T-helper 1 cell treated with Interleukin-12 subunit alpha and Interleukin-12 subunit beta and Interleukin-4 antibody, amounts not matched to agents 30 μg/mL and 1 μg/mL, for 36 hours (primary cell): ENCODE results near the gene TRIM38.
"Not testable (repeated sequence)": the region's sequence is repeated elsewhere in the genome, so short reads cannot be mapped to it uniquely, and the experiment has no call there.

ENCODE experiments used
- H3K27ac Mint-ChIP-seq: one replicate; pipeline ENCODE4 v1.8.0; 2021; ENCODE audit warnings: mild to moderate bottlenecking, mixed read lengths
- H3K27me3 Mint-ChIP-seq: one replicate; pipeline ENCODE4 v1.8.0; 2021; ENCODE audit warnings: low read depth, mixed read lengths
- H3K36me3 Mint-ChIP-seq: one replicate; pipeline ENCODE4 v1.8.0; 2021; ENCODE audit warnings: low read depth, mixed read lengths
- H3K4me1 Mint-ChIP-seq: one replicate; pipeline ENCODE4 v1.8.0; 2021; ENCODE audit warnings: low read depth, mixed read lengths
- H3K4me3 Mint-ChIP-seq: one replicate; pipeline ENCODE4 v1.8.0; 2021; ENCODE audit warnings: mild to moderate bottlenecking, moderate library complexity, mixed read lengths
- H3K9me3 Mint-ChIP-seq: one replicate; pipeline ENCODE4 v1.8.0; 2021; ENCODE audit warnings: mixed read lengths

The TRIM38 gene

DNA sequence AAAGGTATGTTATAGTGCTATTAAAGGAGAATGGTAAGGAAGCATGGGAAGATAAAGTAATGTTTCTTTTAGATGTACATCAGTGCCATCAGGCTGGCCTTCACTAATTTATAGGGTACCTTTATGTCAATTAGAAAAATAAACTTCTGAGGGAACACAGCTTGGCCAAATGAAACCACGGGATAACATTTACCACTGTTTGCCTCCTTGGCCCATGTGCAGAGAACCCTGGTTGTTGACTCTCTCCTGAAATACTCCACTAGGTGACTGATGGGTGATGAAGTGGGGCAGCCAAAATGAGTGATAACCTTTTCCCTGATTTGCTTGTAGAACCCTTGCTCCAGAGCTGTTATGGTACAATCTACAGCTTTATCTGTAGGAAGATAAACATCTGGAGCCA lies 9.5 kb downstream of the TRIM38 start:
- H3K9me3 Mint-ChIP-seq, result no peaks in the 10 kb centered on the region
- no peak overlapping the region for H3K4me3 Mint-ChIP-seq
- peaks cover 54% of the 10 kb centered on the region for H3K4me1 Mint-ChIP-seq
- H3K27ac Mint-ChIP-seq, result no peak overlapping the region
- H3K36me3 Mint-ChIP-seq, result peaks cover 74% of the 10 kb centered on the region
- no peaks in the 10 kb centered on the region for H3K27me3 Mint-ChIP-seq

DNA sequence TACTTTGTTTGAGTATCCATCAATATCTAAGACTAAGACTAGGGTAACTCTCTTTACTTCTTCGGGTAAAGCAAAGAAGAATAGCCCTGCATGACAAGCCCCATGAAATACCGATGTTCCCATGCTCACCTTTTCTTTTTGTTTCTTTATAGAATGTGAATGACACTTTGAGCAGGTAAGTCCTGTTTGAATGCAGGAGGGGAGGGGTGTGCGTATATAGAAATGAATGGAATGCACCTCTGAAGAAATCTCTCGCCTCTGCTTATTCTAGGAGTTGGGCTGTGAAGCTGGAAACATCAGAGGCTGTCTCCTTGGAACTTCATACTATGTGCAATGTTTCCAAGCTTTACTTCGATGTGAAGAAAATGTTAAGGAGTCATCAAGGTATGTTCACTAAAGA lies 10.3 kb downstream of the TRIM38 start:
- H3K4me1 Mint-ChIP-seq, result peaks cover 49% of the 10 kb centered on the region
- no peaks in the 10 kb centered on the region for H3K27me3 Mint-ChIP-seq
- no peak overlapping the region for H3K4me3 Mint-ChIP-seq
- no peak overlapping the region for H3K27ac Mint-ChIP-seq
- H3K36me3 Mint-ChIP-seq, result peaks cover 70% of the 10 kb centered on the region
- H3K9me3 Mint-ChIP-seq, result no peaks in the 10 kb centered on the region

DNA sequence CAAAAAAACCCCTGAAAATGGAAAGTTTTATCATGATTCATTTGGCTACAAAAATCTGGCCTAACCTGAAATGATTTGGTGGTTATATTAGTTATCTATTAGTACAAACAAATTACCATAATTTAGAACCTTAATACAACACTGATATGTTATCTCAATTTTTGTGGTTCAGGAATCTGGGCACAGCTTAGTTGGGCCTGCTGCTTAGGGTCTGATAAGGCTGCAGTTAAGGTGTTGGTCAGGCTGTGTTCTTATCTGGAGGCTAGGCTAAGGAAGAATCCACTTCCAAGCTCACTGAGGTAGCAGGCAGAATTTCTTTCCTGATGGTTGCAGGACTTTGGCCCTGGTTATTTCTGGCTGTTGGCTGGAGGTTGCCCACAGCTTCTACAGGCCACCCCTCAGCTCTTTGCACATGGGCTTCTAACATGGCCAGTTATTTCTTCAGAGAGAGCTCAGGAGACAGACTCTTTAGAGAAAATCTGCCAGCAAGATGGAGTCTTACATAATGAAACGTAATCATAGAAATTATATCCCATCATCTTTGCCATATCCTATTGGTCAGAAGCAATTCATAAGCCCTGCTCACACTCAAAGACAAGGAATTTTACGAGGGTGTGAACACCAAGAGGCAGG lies 11.4 kb downstream of the TRIM38 start:
- Mint-ChIP-seq H3K36me3 (peaks cover 59% of the 10 kb centered on the region), H3K27ac (no peak overlapping the region)

DNA sequence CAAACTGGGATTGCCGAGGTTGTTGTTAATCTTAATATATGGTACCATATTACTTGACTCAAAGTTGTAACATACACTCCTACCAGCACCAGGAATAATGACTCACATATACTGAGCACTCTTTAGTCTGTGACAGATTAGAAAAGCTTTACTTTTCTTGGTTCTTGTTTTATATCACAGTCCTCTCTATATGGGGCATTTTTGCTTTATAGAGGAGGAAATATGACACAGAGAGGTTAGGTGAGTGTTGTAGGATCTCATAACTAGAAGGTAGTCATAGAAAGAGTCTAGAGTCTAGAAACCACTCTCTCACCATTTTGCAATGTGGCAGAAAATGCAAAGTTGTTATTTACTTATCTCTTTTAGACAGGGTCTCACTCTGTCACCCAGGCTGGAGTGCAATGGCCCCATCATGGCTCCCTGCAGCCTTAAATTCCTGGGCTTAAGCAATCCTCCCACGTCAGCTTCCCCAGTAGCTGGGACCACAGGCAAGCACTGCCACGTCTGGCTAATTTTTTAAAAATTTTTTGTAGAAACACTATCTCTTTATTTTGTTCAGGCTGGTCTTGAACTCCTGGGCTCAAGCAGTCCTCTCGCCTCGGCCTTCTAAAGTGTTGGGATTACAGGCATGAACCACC lies 13.4 kb downstream of the TRIM38 start:
- Mint-ChIP-seq H3K27ac (no peak overlapping the region), H3K4me1 (peaks cover 28% of the 10 kb centered on the region), H3K9me3 (no peaks in the 10 kb centered on the region), H3K4me3 (no peak overlapping the region), H3K36me3 (peaks cover 54% of the 10 kb centered on the region), H3K27me3 (no peaks in the 10 kb centered on the region)

More for the DNA sequence above, 11.4 kb downstream of the TRIM38 start:
- Mint-ChIP-seq H3K4me3 (no peak overlapping the region), H3K9me3 (no peaks in the 10 kb centered on the region), H3K27me3 (no peaks in the 10 kb centered on the region), H3K4me1 (peaks cover 38% of the 10 kb centered on the region)

DNA sequence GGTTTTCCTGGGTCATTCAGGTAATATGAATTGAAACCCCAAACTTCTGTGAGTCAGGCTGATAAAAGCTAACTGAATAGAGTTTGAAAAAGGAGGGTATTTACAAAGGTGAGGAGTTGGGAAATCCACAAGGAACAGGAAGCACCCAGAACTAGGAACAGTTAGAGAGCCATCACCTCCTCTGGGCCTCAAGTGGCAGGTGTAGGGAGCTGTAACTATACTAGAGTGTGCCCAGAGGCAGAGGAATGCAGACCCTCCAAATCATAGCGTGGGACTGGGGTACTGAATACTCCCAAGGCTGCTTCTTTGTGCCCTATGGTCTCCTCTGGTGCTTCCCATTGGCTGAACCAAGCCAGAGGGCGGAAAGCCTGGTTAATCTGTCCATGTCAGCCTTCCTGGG lies 18.3 kb downstream of the TRIM38 start:
- Mint-ChIP-seq H3K4me1 (peaks cover 14% of the 10 kb centered on the region), H3K27me3 (no peaks in the 10 kb centered on the region), H3K9me3 (no peaks in the 10 kb centered on the region), H3K36me3 (peaks cover 62% of the 10 kb centered on the region), H3K4me3 (no peak overlapping the region), H3K27ac (no peak overlapping the region)

DNA sequence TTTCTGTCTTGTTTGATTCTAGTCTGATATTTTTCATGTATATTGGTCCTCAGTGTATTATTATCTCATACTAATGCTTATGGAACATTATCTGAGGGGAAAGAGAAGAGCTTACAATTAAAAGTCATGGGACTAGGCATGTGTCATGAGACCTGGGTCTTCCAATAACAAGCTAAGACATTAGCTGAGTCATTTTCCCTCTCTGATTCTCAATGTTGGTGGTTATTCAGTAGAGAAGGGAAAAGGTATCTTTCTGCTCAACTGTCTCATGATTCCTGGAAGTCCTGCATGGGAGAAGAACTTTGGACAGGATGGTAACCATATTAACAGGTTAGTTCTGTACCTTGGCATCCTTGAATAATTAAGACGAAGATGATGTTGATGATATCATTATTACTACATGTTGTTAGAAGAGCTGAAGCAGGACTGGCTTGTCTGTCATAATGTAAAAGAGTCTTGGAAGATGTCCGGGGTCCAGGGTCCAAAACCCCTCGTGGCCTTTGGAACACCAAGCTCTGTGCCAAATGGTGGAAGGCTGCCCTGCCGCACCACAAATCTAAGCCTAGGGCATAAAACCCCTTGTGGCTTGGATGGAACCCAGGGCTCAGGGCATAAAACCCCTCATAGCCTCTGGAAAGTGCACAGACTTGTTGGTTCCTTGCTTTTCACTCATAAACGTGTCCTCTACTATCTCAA lies 19.1 kb downstream of the TRIM38 start:
- Mint-ChIP-seq H3K9me3 (no peaks in the 10 kb centered on the region), H3K4me1 (peaks cover 10% of the 10 kb centered on the region), H3K27me3 (no peaks in the 10 kb centered on the region), H3K27ac (no peak overlapping the region), H3K36me3 (peaks cover 58% of the 10 kb centered on the region), H3K4me3 (no peak overlapping the region)

DNA sequence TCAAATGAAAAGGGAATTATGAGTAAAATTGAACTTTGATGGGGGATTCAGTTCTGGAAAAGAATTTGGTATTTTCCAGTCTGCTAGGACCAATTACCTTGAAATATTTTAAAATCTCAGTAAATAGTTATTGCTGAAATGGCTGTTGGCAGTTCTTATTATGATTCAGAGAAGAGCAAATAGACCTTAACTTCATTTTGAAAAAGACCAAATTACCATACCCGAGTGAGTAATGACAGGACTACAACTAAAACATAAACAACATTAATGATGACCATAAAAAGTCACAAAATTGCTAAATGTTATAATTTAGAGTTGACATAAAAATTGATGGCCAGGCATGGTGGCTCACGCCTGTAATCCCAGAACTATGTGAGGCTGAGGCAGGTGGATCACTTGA lies 21.7 kb downstream of the TRIM38 start:
- H3K36me3 Mint-ChIP-seq, result peaks cover 64% of the 10 kb centered on the region
- H3K4me1 Mint-ChIP-seq, result peaks cover 13% of the 10 kb centered on the region
- no peak overlapping the region for H3K27ac Mint-ChIP-seq
- H3K4me3 Mint-ChIP-seq, result no peak overlapping the region
- no peaks in the 10 kb centered on the region for H3K27me3 Mint-ChIP-seq
- H3K9me3 Mint-ChIP-seq, result no peaks in the 10 kb centered on the region

DNA sequence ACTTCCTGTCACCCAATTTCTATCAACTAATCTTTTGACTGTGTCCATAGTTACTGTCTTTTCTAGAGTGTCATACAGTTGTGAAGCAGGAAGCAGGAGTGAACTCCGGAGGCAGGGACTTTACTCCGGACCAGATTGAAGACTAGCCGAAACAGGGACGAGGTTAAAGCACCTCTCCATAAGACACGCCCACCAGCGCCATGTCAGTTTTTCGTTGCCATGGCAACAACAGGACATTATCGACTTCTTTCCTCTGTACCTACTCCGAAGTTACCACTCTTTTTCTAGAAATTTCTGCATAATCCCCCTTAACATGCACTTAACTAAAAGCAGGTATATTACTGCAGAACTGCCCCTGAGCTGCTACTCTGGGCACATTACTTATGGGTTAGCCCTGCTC lies 25.2 kb downstream of the TRIM38 start:
- no peak overlapping the region for H3K27ac Mint-ChIP-seq
- no peak overlapping the region for H3K4me3 Mint-ChIP-seq
- H3K4me1 Mint-ChIP-seq, result peaks cover 18% of the 10 kb centered on the region
- no peaks in the 10 kb centered on the region for H3K27me3 Mint-ChIP-seq
- no peaks in the 10 kb centered on the region for H3K9me3 Mint-ChIP-seq
- peaks cover 46% of the 10 kb centered on the region for H3K36me3 Mint-ChIP-seq

DNA sequence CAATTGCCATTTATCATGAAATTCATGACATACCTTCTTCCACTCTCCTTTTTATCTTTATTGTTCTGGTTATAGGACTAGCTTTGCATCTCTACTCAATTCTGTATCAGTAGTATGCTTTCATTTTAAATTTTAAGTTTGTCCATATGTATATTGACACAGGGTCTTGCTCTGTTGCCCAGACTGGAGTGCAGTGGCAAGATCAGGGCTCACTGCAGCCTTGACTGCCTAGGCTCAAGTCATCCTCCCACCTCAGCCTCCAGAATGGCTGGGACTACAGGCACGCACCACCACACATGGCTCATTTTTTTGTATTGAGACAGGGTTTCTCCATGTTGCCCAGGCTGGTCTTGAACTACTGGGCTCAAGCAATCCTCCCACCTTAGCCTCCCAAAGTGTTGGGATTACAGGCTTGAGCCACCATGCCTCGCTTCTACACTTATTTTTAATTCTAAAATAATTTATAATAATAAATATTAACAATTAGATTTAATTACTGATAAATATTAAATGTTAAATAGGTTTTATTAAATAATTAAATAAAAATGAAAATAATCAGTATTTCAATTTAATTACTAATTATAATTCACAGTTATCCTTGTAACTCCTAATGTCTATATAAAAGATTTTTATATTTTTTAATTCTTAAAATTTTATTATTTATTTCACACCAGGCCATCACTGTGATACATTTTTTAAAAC lies 27.7 kb downstream of the TRIM38 start:
- no peaks in the 10 kb centered on the region for H3K27me3 Mint-ChIP-seq
- no peak overlapping the region for H3K27ac Mint-ChIP-seq
- peaks cover 25% of the 10 kb centered on the region for H3K36me3 Mint-ChIP-seq
- H3K9me3 Mint-ChIP-seq, result no peaks in the 10 kb centered on the region
- no peak overlapping the region for H3K4me3 Mint-ChIP-seq
- peaks cover 13% of the 10 kb centered on the region for H3K4me1 Mint-ChIP-seq

DNA sequence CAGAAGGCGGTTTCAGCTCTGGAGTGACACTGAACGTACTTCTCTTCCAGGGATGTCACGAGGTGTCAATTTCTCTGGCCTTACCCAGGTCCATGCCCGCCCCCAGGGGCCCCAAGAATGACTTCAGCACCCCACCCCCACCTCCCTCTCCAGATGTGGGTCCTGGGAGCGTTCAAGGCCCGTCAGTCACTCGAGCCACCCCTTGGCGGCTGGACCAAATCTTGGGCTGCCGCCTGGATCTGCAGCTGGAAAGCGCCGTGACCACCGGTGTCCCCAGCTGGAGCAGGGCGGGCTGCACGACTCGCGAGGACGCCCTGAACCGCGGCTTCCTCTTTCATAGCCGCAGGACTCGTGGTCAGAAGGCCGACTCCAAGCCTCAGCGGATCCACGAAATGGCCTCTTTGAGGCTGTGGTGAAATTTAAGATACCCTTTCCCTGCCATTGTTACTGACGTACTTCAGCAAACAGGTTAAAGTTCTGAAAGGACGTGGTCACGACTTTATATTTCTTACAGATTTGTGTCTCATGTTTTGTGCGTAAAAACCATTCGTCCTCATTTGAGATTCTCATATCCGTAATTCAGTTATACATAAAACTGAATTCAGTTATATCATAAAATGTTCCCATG lies 29.3 kb downstream of the TRIM38 start:
- Mint-ChIP-seq H3K4me1 (peaks cover 13% of the 10 kb centered on the region), H3K36me3 (peaks cover 17% of the 10 kb centered on the region), H3K4me3 (peak overlapping the region; percentile 95), H3K9me3 (no peaks in the 10 kb centered on the region), H3K27ac (peak overlapping the region; percentile 81), H3K27me3 (no peaks in the 10 kb centered on the region)

DNA sequence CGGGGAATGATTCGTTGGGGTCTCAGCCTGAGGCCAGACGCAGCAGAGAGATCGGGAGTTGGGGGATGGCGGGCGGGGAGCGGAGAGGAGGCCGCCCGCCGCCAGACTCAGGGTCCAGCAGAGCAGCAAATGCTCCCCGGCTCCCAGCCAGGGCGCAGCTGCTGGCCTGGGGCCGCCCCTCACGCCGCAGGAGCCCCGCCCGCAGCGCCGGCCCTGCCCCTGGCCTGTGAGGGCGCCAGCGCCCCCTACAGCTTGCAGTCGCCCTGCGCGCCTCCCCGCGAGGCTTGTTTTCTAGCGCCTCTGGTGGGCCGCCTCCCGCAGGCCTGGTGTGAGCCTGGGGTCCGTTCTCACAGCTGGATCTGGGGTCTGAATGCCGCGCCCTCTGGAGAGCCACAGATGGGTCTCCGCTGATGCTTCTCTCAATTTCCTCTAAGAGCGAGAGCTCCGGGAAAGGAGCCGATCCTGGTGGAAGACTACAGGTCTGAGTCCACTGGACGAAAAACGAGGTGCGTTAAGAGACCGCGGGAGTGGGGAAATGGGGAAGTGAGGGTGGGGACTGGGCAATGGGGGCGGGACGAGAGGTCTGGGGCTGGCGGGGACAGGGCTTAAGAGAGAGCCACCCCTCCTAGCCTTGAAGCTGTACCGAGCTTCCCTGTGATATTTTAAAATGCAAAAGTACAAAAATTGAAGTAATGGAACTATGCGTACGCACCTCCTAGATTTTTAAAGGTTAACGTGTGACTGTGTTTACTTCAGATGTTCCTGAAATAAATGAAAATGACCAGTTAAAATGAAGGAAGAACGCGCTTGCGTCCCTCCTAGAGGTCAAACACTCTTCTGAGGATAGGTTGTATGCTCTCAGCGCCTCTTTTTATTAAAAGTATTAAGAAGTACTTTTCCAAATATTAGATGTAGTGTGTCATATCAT lies 30.1 kb downstream of the TRIM38 start:
- Mint-ChIP-seq H3K36me3 (peaks cover 10% of the 10 kb centered on the region), H3K4me1 (peaks cover 13% of the 10 kb centered on the region), H3K27me3 (no peaks in the 10 kb centered on the region), H3K27ac (peak overlapping the region; percentile 92), H3K9me3 (no peaks in the 10 kb centered on the region), H3K4me3 (peak overlapping the region; percentile 95)

DNA sequence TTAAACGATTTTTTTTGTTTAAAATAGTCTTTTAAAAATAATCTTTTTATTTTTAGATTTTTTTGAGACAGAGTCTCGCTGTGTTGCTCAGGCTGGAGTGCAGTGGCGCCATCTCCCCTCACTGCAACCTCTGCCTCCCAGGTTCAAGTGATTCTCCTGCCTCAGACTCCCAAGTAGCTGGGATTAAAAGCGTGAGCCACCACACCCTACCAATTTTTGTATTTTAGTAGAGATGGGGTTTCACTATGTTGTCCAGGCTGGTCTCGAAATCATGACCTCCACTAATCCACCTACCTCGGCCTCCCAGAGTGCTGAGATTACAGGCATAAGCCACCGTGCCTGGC lies 30.7 kb downstream of the TRIM38 start:
- H3K9me3 Mint-ChIP-seq, H3K27ac Mint-ChIP-seq, H3K27me3 Mint-ChIP-seq, H3K36me3 Mint-ChIP-seq: not testable (repeated sequence)
- H3K4me1 Mint-ChIP-seq, result peaks cover 12% of the 10 kb centered on the region
- H3K4me3 Mint-ChIP-seq, result peak overlapping the region; percentile 58

DNA sequence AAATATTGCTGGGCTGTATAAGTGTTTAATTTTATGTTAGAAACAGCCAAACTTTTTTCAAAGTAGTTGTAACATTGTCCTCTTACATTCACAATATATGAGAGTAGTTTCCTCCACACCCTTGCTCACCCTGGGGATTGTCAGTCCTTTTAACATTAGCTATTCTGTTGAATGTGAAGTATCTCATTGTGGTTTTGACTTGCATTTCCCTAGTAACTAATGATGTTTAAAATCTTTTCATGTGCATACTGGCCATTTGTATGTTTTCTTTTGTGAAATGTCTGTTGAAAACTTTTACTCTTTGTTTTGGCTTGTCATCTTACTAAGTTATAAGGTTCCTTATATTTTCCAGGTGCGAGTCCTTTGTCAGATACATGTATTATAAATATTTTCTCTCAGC lies 32.9 kb downstream of the TRIM38 start:
- Mint-ChIP-seq H3K9me3 (no peaks in the 10 kb centered on the region), H3K4me1 (peaks cover 12% of the 10 kb centered on the region), H3K27me3 (no peaks in the 10 kb centered on the region), H3K4me3 (no peak overlapping the region), H3K36me3 (peaks cover 6% of the 10 kb centered on the region), H3K27ac (no peak overlapping the region)

DNA sequence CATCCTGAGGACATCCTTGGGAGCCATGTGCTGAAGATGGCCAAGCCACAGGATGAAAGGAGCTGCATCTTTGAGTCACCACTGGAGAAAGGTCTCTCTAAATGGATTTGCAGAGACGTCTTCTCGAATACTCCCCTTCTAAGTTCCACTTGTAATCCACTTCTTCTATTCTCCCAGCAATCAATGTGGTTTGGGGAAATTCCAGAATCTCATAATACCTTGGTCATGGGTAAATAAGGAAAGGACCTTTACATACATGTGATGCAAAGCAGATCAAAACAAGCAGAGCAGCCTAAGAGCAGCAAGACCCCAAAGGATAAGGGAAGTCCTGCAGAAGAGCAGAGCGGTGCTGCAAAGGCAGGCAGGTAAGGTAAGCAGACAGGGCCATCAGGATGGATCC lies 35.3 kb downstream of the TRIM38 start:
- Mint-ChIP-seq H3K27me3 (no peaks in the 10 kb centered on the region), H3K4me3 (no peak overlapping the region)

More for the DNA sequence above, 35.3 kb downstream of the TRIM38 start:
- Mint-ChIP-seq H3K36me3 (peaks cover 6% of the 10 kb centered on the region), H3K27ac (no peak overlapping the region), H3K4me1 (peaks cover 4% of the 10 kb centered on the region), H3K9me3 (no peaks in the 10 kb centered on the region)
